ENCODE measurements around the gene KIF1B.

KIF1B gene

GRCh38 chr1:10209905-10210810, at the start of gene KIF1B:
Gene KIF1B, plus strand, starts transcription at chr1:10210570. Its CDS starts 21,759 bp downstream, at chr1:10232329.
- Histone ChIP-seq H3K9me3 (ENCODE audit: control insufficient read depth, insufficient read depth, low read length) (no peaks in the 10 kb centered on the region), H3K9ac (ENCODE audit: low read depth, low read length) (peak within 1 kb of the TSS; percentile 89), H3K27ac (ENCODE audit: low read depth, low read length) (peak within 1 kb of the TSS; percentile 91), H3K4me1 (ENCODE audit: control insufficient read depth, insufficient read depth, low read length) (peaks cover 14% of the 10 kb centered on the region), H3K36me3 (ENCODE audit: control insufficient read depth, insufficient read depth, low read length) (no peaks in the 10 kb centered on the region), H3K4me3 (ENCODE audit: low read depth, low read length) (peak within 1 kb of the TSS; percentile 91), H3K27me3 (ENCODE audit: control insufficient read depth, insufficient read depth, low read length) (no peaks in the 10 kb centered on the region)

- Histone ChIP-seq H3K9ac (ENCODE audit: low read depth, low read length) (no peak overlapping the region), H3K27ac (ENCODE audit: low read depth, low read length) (no peak overlapping the region), H3K36me3 (ENCODE audit: control insufficient read depth, insufficient read depth, low read length) (peaks cover 63% of the 10 kb centered on the region), H3K4me3 (ENCODE audit: low read depth, low read length) (no peak overlapping the region), H3K27me3 (ENCODE audit: control insufficient read depth, insufficient read depth, low read length) (no peaks in the 10 kb centered on the region), H3K4me1 (ENCODE audit: control insufficient read depth, insufficient read depth, low read length) (no peaks in the 10 kb centered on the region), H3K9me3 (ENCODE audit: control insufficient read depth, insufficient read depth, low read length) (no peaks in the 10 kb centered on the region)
Measured at GRCh38 chr1:10160907-10161490, 49.4 kb upstream of the KIF1B start.

GRCh38 chr1:10161541-10162290, 48.7 kb upstream of the KIF1B start:
- no peak overlapping the region for H3K4me3 ChIP-seq (ENCODE audit: low read depth, low read length)
- no peaks in the 10 kb centered on the region for H3K9me3 ChIP-seq (ENCODE audit: control insufficient read depth, insufficient read depth, low read length)
- no peaks in the 10 kb centered on the region for H3K4me1 ChIP-seq (ENCODE audit: control insufficient read depth, insufficient read depth, low read length)
- H3K9ac ChIP-seq (ENCODE audit: low read depth, low read length) = no peak overlapping the region
- no peak overlapping the region for H3K27ac ChIP-seq (ENCODE audit: low read depth, low read length)
- H3K27me3 ChIP-seq (ENCODE audit: control insufficient read depth, insufficient read depth, low read length) = no peaks in the 10 kb centered on the region
- H3K36me3 ChIP-seq (ENCODE audit: control insufficient read depth, insufficient read depth, low read length) = peaks cover 62% of the 10 kb centered on the region

- no peak overlapping the region for H3K4me3 ChIP-seq (ENCODE audit: low read depth, low read length)
Measured at GRCh38 chr1:10168912-10169514, 41.4 kb upstream of the KIF1B start.

GRCh38 chr1:10170239-10170574, 40.2 kb upstream of the KIF1B start:
- Histone ChIP-seq H3K27me3 (ENCODE audit: control insufficient read depth, insufficient read depth, low read length) (no peaks in the 10 kb centered on the region), H3K27ac (ENCODE audit: low read depth, low read length) (no peak overlapping the region), H3K9me3 (ENCODE audit: control insufficient read depth, insufficient read depth, low read length) (no peaks in the 10 kb centered on the region), H3K9ac (ENCODE audit: low read depth, low read length) (no peak overlapping the region), H3K4me3 (ENCODE audit: low read depth, low read length) (no peak overlapping the region), H3K36me3 (ENCODE audit: control insufficient read depth, insufficient read depth, low read length) (peaks cover 68% of the 10 kb centered on the region), H3K4me1 (ENCODE audit: control insufficient read depth, insufficient read depth, low read length) (no peaks in the 10 kb centered on the region)

More at GRCh38 chr1:10168912-10169514, 41.4 kb upstream of the KIF1B start:
- Histone ChIP-seq H3K27ac (ENCODE audit: low read depth, low read length) (no peak overlapping the region), H3K27me3 (ENCODE audit: control insufficient read depth, insufficient read depth, low read length) (no peaks in the 10 kb centered on the region), H3K9ac (ENCODE audit: low read depth, low read length) (no peak overlapping the region), H3K4me1 (ENCODE audit: control insufficient read depth, insufficient read depth, low read length) (no peaks in the 10 kb centered on the region), H3K36me3 (ENCODE audit: control insufficient read depth, insufficient read depth, low read length) (peaks cover 78% of the 10 kb centered on the region), H3K9me3 (ENCODE audit: control insufficient read depth, insufficient read depth, low read length) (no peaks in the 10 kb centered on the region)

- H3K27me3 ChIP-seq (ENCODE audit: control insufficient read depth, insufficient read depth, low read length) = no peaks in the 10 kb centered on the region
- H3K9ac ChIP-seq (ENCODE audit: low read depth, low read length) = no peak overlapping the region
- H3K36me3 ChIP-seq (ENCODE audit: control insufficient read depth, insufficient read depth, low read length) = peaks cover 63% of the 10 kb centered on the region
- H3K4me1 ChIP-seq (ENCODE audit: control insufficient read depth, insufficient read depth, low read length) = no peaks in the 10 kb centered on the region
- no peak overlapping the region for H3K27ac ChIP-seq (ENCODE audit: low read depth, low read length)
- H3K4me3 ChIP-seq (ENCODE audit: low read depth, low read length) = no peak overlapping the region
- H3K9me3 ChIP-seq (ENCODE audit: control insufficient read depth, insufficient read depth, low read length) = no peaks in the 10 kb centered on the region
Measured at GRCh38 chr1:10171105-10171767, 39.1 kb upstream of the KIF1B start.

GRCh38 chr1:10171995-10172669, 38.2 kb upstream of the KIF1B start:
- Histone ChIP-seq H3K27ac (ENCODE audit: low read depth, low read length) (no peak overlapping the region), H3K9me3 (ENCODE audit: control insufficient read depth, insufficient read depth, low read length) (no peaks in the 10 kb centered on the region), H3K9ac (ENCODE audit: low read depth, low read length) (no peak overlapping the region), H3K4me1 (ENCODE audit: control insufficient read depth, insufficient read depth, low read length) (no peaks in the 10 kb centered on the region), H3K4me3 (ENCODE audit: low read depth, low read length) (no peak overlapping the region), H3K27me3 (ENCODE audit: control insufficient read depth, insufficient read depth, low read length) (no peaks in the 10 kb centered on the region), H3K36me3 (ENCODE audit: control insufficient read depth, insufficient read depth, low read length) (peaks cover 62% of the 10 kb centered on the region)

- Histone ChIP-seq H3K9me3 (ENCODE audit: control insufficient read depth, insufficient read depth, low read length) (no peaks in the 10 kb centered on the region), H3K9ac (ENCODE audit: low read depth, low read length) (no peak overlapping the region), H3K4me1 (ENCODE audit: control insufficient read depth, insufficient read depth, low read length) (peaks cover 9% of the 10 kb centered on the region), H3K4me3 (ENCODE audit: low read depth, low read length) (no peak overlapping the region), H3K27ac (ENCODE audit: low read depth, low read length) (no peak overlapping the region), H3K27me3 (ENCODE audit: control insufficient read depth, insufficient read depth, low read length) (no peaks in the 10 kb centered on the region), H3K36me3 (ENCODE audit: control insufficient read depth, insufficient read depth, low read length) (peaks cover 52% of the 10 kb centered on the region)
Measured at GRCh38 chr1:10173582-10173981, 36.8 kb upstream of the KIF1B start.

GRCh38 chr1:10177876-10178275, 32.5 kb upstream of the KIF1B start:
- H3K9ac ChIP-seq (ENCODE audit: low read depth, low read length) = no peak overlapping the region
- H3K9me3 ChIP-seq (ENCODE audit: control insufficient read depth, insufficient read depth, low read length) = no peaks in the 10 kb centered on the region
- peaks cover 18% of the 10 kb centered on the region for H3K4me1 ChIP-seq (ENCODE audit: control insufficient read depth, insufficient read depth, low read length)
- peak overlapping the region; percentile 85 for H3K27ac ChIP-seq (ENCODE audit: low read depth, low read length)
- peaks cover 40% of the 10 kb centered on the region for H3K36me3 ChIP-seq (ENCODE audit: control insufficient read depth, insufficient read depth, low read length)
- no peaks in the 10 kb centered on the region for H3K27me3 ChIP-seq (ENCODE audit: control insufficient read depth, insufficient read depth, low read length)
- H3K4me3 ChIP-seq (ENCODE audit: low read depth, low read length) = no peak overlapping the region
